ENCODE results near the gene RAD50.
"Not testable (repeated sequence)": the region's sequence is repeated elsewhere in the genome, so short reads cannot be mapped to it uniquely, and the experiment has no call there.

GRCh38 chr5:132633587-132633986 is 76.8 kb downstream of the RAD50 start:
- not testable (repeated sequence) for TF ChIP-seq EZH2phosphoT487 (IDR thresholded peaks at IDR 0.05; ENCODE audit: borderline replicate concordance, low read length); CTCF (IDR thresholded peaks at IDR 0.05; ENCODE audit: low read depth, low read length, poor library complexity, severe bottlenecking)

Measured in DOHH2 (cell line).